Vagina (tissue), 2 donors: ENCODE data around the gene ERICH4. TPM values are rescaled to one million over a fixed set of nuclear protein-coding genes. Genes with fewer than 3 reads are reported as not detected.
"Not testable (repeated sequence)": the region's sequence is repeated elsewhere in the genome, so short reads cannot be mapped to it uniquely, and the experiment has no call there.

ENCODE experiments used
- DNase-seq, 2 donors: peaks; one replicate each; pipeline ENCODE4 v3.0.0-alpha.2; 2017; ENCODE audit errors: extremely low spot score in 2 of 2
- H3K27ac ChIP-seq: fragments of 200-600 bp; sonication (generic); one replicate; pipeline ENCODE4 v1.5.1; 2019
- H3K27me3 ChIP-seq: fragments of 200-600 bp; sonication (generic); one replicate; pipeline ENCODE4 v1.5.1; 2019
- H3K36me3 ChIP-seq, 2 donors: fragments of 200-600 bp; sonication (generic); one replicate each; pipeline ENCODE4 v1.5.1; 2017 to 2019
- H3K4me1 ChIP-seq: fragments of 200-600 bp; sonication (generic); one replicate; pipeline ENCODE4 v1.5.1; 2019
- H3K4me3 ChIP-seq, 2 donors: fragments of 200-600 bp; sonication (generic); 1 replicate in 1 of 2; 2 replicates in 1 of 2; pipeline ENCODE4 v1.5.1; 2016 to 2019
- H3K9me3 ChIP-seq: fragments of 200-600 bp; sonication (generic); one replicate; pipeline ENCODE4 v1.5.1; 2019
- POLR2A ChIP-seq, 2 donors: fragments of 450-650 bp; IDR thresholded peaks; one replicate each; pipeline ENCODE4 v1.6.1; 2017; ENCODE audit warnings: antibody characterized with exemption in 2 of 2, mild to moderate bottlenecking in 2 of 2, moderate library complexity in 2 of 2
- POLR2AphosphoS5 ChIP-seq, 2 donors: sonication (generic); formaldehyde crosslinking; IDR thresholded peaks; one replicate each; pipeline ENCODE4 v1.9.0; 2017; ENCODE audit warnings: antibody characterized with exemption in 2 of 2, mild to moderate bottlenecking in 2 of 2, low read depth in 1 of 2; ENCODE audit not compliant: insufficient read depth in 1 of 2
- intact Hi-C: fragments of 100-400 bp; cut with DNase I; formaldehyde crosslinking; loops from one replicate; pipeline ENCODE4 v1.15.1; 2023
- small RNA-seq: library from RNA; depleted of rRNA; stranded (forward); fragments of <200 nt; gene quantifications from one replicate; pipeline ENCODE3, GENCODE V24; 2016
- total RNA-seq: library from RNA; depleted of rRNA; stranded (reverse); fragments of >200 nt; gene quantifications from one replicate; pipeline ENCODE4 v1.2.3, GENCODE V29; 2016
- TF ChIP-seq, protein P1 (sequence below), 3 experiments: fragments of 450-650 bp in 2 of 3; fragments of 200-600 bp in 1 of 3; sonication (generic) in 1 of 3; IDR thresholded peaks; one replicate each; pipeline ENCODE4 v1.5.1; 2017 to 2019; ENCODE audit warnings: antibody characterized with exemption in 3 of 3, mild to moderate bottlenecking in 2 of 3, moderate library complexity in 2 of 3

ERICH4 gene
- total RNA-seq, 1 donor from 2014 or later, result not detected

DNA sequence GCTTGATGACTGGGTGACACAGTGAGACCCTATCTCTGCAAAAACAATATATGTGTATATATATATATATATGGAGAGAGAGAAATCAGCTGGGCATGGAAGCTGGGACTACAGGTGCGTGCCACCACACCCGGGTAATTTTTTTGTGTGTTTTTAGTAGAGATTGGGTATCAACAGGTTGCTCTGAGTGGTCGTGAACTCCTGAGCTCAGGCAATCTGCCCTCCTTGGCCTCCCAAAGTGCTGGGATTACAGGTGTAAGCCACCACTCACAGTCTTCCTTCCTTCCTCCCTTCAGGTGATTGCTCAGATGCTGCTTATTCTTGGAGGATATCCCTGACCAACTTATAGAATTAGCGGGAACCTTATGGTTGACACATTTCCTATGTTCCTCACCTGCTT lies 41.9 kb downstream of the ERICH4 start:
- no peak for DNase-seq
- Histone ChIP-seq H3K4me3 (no peak overlapping the region), H3K9me3 (no peaks in the 10 kb centered on the region), H3K36me3 (no peaks in the 10 kb centered on the region), H3K27me3 (no peaks in the 10 kb centered on the region), H3K4me1 (no peaks in the 10 kb centered on the region), H3K27ac (no peak overlapping the region)
- TF ChIP-seq, protein P1, sequence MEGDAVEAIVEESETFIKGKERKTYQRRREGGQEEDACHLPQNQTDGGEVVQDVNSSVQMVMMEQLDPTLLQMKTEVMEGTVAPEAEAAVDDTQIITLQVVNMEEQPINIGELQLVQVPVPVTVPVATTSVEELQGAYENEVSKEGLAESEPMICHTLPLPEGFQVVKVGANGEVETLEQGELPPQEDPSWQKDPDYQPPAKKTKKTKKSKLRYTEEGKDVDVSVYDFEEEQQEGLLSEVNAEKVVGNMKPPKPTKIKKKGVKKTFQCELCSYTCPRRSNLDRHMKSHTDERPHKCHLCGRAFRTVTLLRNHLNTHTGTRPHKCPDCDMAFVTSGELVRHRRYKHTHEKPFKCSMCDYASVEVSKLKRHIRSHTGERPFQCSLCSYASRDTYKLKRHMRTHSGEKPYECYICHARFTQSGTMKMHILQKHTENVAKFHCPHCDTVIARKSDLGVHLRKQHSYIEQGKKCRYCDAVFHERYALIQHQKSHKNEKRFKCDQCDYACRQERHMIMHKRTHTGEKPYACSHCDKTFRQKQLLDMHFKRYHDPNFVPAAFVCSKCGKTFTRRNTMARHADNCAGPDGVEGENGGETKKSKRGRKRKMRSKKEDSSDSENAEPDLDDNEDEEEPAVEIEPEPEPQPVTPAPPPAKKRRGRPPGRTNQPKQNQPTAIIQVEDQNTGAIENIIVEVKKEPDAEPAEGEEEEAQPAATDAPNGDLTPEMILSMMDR (IDR thresholded peaks at IDR 0.05), result no peak
- TF ChIP-seq POLR2A (IDR thresholded peaks at IDR 0.05) (no peak), POLR2AphosphoS5 (IDR thresholded peaks at IDR 0.05; ENCODE audit: insufficient read depth in 1 of 2, low read depth in 1 of 2) (no peak)
- intact Hi-C loops, result no loop called here

DNA sequence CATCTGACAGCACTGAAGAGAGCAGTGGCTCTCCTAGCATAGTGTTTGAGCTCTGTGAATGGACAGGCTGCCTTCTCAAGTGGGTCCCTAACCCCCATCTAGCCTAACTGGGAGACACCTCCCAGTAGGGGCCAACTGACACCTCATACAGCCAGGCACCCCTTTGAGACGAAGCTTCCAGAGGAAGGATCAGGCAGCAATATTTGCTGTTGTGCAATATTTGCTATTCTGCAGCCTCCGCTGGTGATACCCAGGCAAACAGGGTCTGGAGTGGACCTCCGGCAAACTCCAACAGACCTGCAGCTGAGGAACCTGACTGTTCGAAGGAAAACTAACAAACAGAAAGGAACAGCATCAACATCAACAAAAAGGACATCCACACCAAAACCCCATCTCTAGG lies 44.0 kb downstream of the ERICH4 start:
- DNase-seq, H3K27me3 ChIP-seq, H3K4me1 ChIP-seq, intact Hi-C loops, H3K9me3 ChIP-seq, H3K27ac ChIP-seq, H3K36me3 ChIP-seq, H3K4me3 ChIP-seq: not testable (repeated sequence)

DNA sequence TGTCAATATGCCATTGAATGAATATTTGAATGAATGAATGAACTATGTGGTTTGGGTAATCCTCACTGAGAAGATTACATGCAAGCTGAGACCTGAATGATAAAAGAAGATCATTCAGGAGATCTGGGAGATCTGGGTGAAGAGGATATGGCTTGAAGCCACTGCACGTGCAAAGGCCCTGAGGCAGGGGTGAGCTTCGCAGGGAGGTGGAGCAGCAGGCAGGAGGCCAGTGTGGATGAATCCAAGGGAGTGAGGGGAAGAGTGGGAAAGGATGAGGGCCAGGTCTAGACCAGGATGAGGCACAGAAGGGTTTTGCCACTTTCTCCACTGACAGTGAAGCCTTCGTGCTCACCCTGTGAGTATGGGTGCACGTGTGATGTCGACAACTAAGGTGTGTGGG lies 49.9 kb downstream of the ERICH4 start:
- intact Hi-C loops, result no loop called here
- DNase-seq, result no peak
- TF ChIP-seq POLR2AphosphoS5 (IDR thresholded peaks at IDR 0.05; ENCODE audit: insufficient read depth in 1 of 2, low read depth in 1 of 2) (no peak), POLR2A (IDR thresholded peaks at IDR 0.05) (no peak)
- TF ChIP-seq, protein P1 (IDR thresholded peaks at IDR 0.05), result no peak

More for the DNA sequence above, 49.9 kb downstream of the ERICH4 start:
- H3K27me3 ChIP-seq, result no peaks in the 10 kb centered on the region
- no peaks in the 10 kb centered on the region for H3K36me3 ChIP-seq
- no peaks in the 10 kb centered on the region for H3K9me3 ChIP-seq
- no peak overlapping the region for H3K27ac ChIP-seq
- no peaks in the 10 kb centered on the region for H3K4me1 ChIP-seq
- H3K4me3 ChIP-seq, result no peak overlapping the region

Small RNAs within 50 kb of the gene (small RNA-seq; reads per million reads assigned to genes)
- not detected for gene RF00017

Other genes starting within 250 kb of the ERICH4 start
- gene CYP2S1, start 249.9 kb upstream of the ERICH4 start, total RNA-seq, result 7.1 TPM
- 53.5 TPM for gene AXL, start 223.9 kb upstream of the ERICH4 start, total RNA-seq
- 116 TPM for gene HNRNPUL1, start 178.8 kb upstream of the ERICH4 start, total RNA-seq
- gene CCDC97, start 133.0 kb upstream of the ERICH4 start, total RNA-seq, result 16.9 TPM
- gene TGFB1, start 89.2 kb upstream of the ERICH4 start, total RNA-seq, result 53.3 TPM
- not detected for gene B9D2, start 79.0 kb upstream of the ERICH4 start, total RNA-seq
- 34.4 TPM for gene TMEM91, start 66.6 kb upstream of the ERICH4 start, total RNA-seq
- gene EXOSC5, start 45.8 kb upstream of the ERICH4 start, total RNA-seq, result 15.2 TPM
- gene BCKDHA, start 45.3 kb upstream of the ERICH4 start, total RNA-seq, result 68.5 TPM
- gene B3GNT8, start 15.8 kb upstream of the ERICH4 start, total RNA-seq, result 35.8 TPM
- gene DMAC2, start 3.2 kb upstream of the ERICH4 start, total RNA-seq, result 39.8 TPM
- not detected for gene CEACAM21, start 133.0 kb downstream of the ERICH4 start, total RNA-seq
- gene CEACAM4, start 183.9 kb downstream of the ERICH4 start, total RNA-seq, result not detected
- 3.4 TPM for gene CEACAM7, start 245.1 kb downstream of the ERICH4 start, total RNA-seq